Stomach (tissue), 4 donors: ENCODE measurements around the gene DCTN4.

Source experiments
- POLR2A ChIP-seq, 4 donors: fragments of 450-650 bp; IDR thresholded peaks; one replicate each; pipeline ENCODE4 v1.6.1; 2016; ENCODE audit warnings: antibody characterized with exemption in 4 of 4, control low read depth in 2 of 4, mild to moderate bottlenecking in 1 of 4, moderate library complexity in 1 of 4
- TF ChIP-seq, protein P1 (sequence below), 7 experiments: fragments of 450-650 bp in 4 of 7; fragments of 200-600 bp in 3 of 7; sonication (generic) in 3 of 7; IDR thresholded peaks; one replicate each; pipeline ENCODE4 v1.5.1; 2016 to 2019; ENCODE audit warnings: antibody characterized with exemption in 7 of 7, control low read depth in 2 of 7, mild to moderate bottlenecking in 1 of 7

- TF ChIP-seq, protein P1, sequence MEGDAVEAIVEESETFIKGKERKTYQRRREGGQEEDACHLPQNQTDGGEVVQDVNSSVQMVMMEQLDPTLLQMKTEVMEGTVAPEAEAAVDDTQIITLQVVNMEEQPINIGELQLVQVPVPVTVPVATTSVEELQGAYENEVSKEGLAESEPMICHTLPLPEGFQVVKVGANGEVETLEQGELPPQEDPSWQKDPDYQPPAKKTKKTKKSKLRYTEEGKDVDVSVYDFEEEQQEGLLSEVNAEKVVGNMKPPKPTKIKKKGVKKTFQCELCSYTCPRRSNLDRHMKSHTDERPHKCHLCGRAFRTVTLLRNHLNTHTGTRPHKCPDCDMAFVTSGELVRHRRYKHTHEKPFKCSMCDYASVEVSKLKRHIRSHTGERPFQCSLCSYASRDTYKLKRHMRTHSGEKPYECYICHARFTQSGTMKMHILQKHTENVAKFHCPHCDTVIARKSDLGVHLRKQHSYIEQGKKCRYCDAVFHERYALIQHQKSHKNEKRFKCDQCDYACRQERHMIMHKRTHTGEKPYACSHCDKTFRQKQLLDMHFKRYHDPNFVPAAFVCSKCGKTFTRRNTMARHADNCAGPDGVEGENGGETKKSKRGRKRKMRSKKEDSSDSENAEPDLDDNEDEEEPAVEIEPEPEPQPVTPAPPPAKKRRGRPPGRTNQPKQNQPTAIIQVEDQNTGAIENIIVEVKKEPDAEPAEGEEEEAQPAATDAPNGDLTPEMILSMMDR (IDR thresholded peaks at IDR 0.05), result no peak
- TF ChIP-seq POLR2A (IDR thresholded peaks at IDR 0.05), result no peak
Observed at GRCh38 chr5:150759334-150759583, 442 bp upstream of the DCTN4 start.
